ENCODE data around the gene RPL39L. TPM values are rescaled to one million over a fixed set of nuclear protein-coding genes. Genes with fewer than 3 reads are reported as not detected.
A peak's percentile ranks its signal among the peaks of the same experiment; 100 is the strongest.

Gene RPL39L
- total RNA-seq, 4 donors from 2014 or later: 5.4 to 8.9 (median 7.4) TPM

GRCh38 chr3:187107989-187108388 is 31.3 kb downstream of the RPL39L start:
- no peaks in the 10 kb centered on the region for H3K36me3 ChIP-seq
- no peak overlapping the region for H3K4me3 ChIP-seq
- WGBS, 2 donors (ENCODE audit: low coverage in 1 of 2): 78 to 100% methylated on average over 1 to 3 of the region's 3 CpGs
- TF ChIP-seq POLR2A (IDR thresholded peaks at IDR 0.05) (no peak), EP300 (IDR thresholded peaks at IDR 0.05) (no peak), POLR2AphosphoS5 (IDR thresholded peaks at IDR 0.05) (no peak)
- TF ChIP-seq, protein P1, sequence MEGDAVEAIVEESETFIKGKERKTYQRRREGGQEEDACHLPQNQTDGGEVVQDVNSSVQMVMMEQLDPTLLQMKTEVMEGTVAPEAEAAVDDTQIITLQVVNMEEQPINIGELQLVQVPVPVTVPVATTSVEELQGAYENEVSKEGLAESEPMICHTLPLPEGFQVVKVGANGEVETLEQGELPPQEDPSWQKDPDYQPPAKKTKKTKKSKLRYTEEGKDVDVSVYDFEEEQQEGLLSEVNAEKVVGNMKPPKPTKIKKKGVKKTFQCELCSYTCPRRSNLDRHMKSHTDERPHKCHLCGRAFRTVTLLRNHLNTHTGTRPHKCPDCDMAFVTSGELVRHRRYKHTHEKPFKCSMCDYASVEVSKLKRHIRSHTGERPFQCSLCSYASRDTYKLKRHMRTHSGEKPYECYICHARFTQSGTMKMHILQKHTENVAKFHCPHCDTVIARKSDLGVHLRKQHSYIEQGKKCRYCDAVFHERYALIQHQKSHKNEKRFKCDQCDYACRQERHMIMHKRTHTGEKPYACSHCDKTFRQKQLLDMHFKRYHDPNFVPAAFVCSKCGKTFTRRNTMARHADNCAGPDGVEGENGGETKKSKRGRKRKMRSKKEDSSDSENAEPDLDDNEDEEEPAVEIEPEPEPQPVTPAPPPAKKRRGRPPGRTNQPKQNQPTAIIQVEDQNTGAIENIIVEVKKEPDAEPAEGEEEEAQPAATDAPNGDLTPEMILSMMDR (IDR thresholded peaks at IDR 0.05): no peak
- peak; percentile 19 for ATAC-seq
- peaks cover 0 to 2% (median 0%) of the 10 kb centered on the region in 3 donors for H3K4me1 ChIP-seq
- H3K27ac ChIP-seq: no peak overlapping the region
- no peaks in the 10 kb centered on the region for H3K9me3 ChIP-seq
- no peaks in the 10 kb centered on the region for H3K27me3 ChIP-seq

DNA sequence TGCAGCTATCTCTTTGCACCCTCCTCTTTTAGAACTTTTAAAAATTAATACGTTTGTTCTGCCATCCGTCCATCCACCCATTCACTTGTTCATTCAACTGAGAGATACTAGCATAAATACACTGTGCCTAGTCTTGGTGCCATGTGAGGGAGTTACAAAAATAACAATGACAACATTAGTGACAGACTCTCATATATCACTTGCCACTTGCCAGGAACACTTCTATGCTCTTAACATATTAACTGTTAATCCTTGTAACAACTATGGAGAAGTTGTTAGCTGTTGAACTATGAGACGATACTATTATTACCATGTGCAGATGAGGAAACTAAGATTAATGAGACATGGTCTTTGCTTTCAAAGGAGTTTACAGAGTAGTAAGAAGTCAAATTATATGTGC is 33.6 kb downstream of the RPL39L start:
- no peak overlapping the region for H3K4me3 ChIP-seq
- ATAC-seq: no peak
- TF ChIP-seq EP300 (IDR thresholded peaks at IDR 0.05) (no peak), POLR2AphosphoS5 (IDR thresholded peaks at IDR 0.05) (no peak), POLR2A (IDR thresholded peaks at IDR 0.05) (no peak)
- TF ChIP-seq, protein P1 (IDR thresholded peaks at IDR 0.05): no peak
- peaks cover 0 to 24% (median 3%) of the 10 kb centered on the region in 3 donors for H3K4me1 ChIP-seq
- no peaks in the 10 kb centered on the region for H3K27me3 ChIP-seq
- no peak overlapping the region for H3K27ac ChIP-seq
- 76 to 92% methylated on average over 2 to 3 of the region's 3 CpGs for WGBS, 2 donors (ENCODE audit: low coverage in 1 of 2)
- H3K36me3 ChIP-seq: no peaks in the 10 kb centered on the region
- no peaks in the 10 kb centered on the region for H3K9me3 ChIP-seq

DNA sequence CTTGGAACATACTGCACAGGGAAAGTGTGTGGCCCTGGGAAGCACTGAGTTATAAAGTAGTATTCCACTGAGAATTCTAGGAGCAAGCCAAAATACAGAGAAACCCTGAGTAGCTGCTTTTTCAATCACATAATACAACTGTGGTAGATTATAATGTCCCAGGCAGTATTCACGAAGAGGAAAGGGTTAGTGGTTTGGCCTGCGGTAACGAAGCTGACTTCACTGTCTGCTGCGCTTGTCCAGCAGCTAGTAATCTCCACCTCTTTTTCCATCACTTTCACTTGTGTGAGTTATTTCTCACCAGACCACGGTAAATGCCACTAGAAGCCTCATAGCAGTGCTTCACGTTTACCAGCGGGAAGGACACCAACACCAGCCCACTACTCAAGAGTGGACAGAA is 34.4 kb downstream of the RPL39L start:
- Histone ChIP-seq H3K36me3 (no peaks in the 10 kb centered on the region), H3K4me3 (peak overlapping the region in 1 of 2 donors; percentile 14), H3K27me3 (no peaks in the 10 kb centered on the region), H3K27ac (peak overlapping the region in 2 of 4 donors; percentile 41 to 55), H3K9me3 (no peaks in the 10 kb centered on the region), H3K4me1 (peaks cover 0 to 24% (median 3%) of the 10 kb centered on the region in 3 donors)
- no peak for ATAC-seq
- TF ChIP-seq POLR2AphosphoS5 (IDR thresholded peaks at IDR 0.05) (no peak), POLR2A (IDR thresholded peaks at IDR 0.05) (no peak), EP300 (IDR thresholded peaks at IDR 0.05) (no peak)
- TF ChIP-seq, protein P1 (IDR thresholded peaks at IDR 0.05): no peak
- WGBS, 2 donors (ENCODE audit: low coverage in 1 of 2): 49 to 68% methylated on average over 4 to 6 of the region's 7 CpGs

- peaks cover 0 to 5% (median 0%) of the 10 kb centered on the region in 3 donors for H3K9me3 ChIP-seq
- ATAC-seq: no peak
- no peaks in the 10 kb centered on the region for H3K36me3 ChIP-seq
- H3K4me1 ChIP-seq: peaks cover 0 to 24% (median 3%) of the 10 kb centered on the region in 3 donors
- H3K4me3 ChIP-seq: no peak overlapping the region
- no peak overlapping the region for H3K27ac ChIP-seq
- H3K27me3 ChIP-seq: no peaks in the 10 kb centered on the region
- WGBS, 2 donors (ENCODE audit: low coverage in 1 of 2): 75 to 86% methylated on average over 2 to 4 of the region's 7 CpGs
- TF ChIP-seq POLR2AphosphoS5 (IDR thresholded peaks at IDR 0.05) (no peak), POLR2A (IDR thresholded peaks at IDR 0.05) (no peak), EP300 (IDR thresholded peaks at IDR 0.05) (no peak)
- TF ChIP-seq, protein P1 (IDR thresholded peaks at IDR 0.05): no peak
Observed at GRCh38 chr3:187104342-187104741, 35.0 kb downstream of the RPL39L start.

- 40 to 68% methylated on average over 1 to 4 of the region's 5 CpGs for WGBS, 2 donors (ENCODE audit: low coverage in 1 of 2)
- peaks cover 0 to 12% (median 0%) of the 10 kb centered on the region in 3 donors for H3K9me3 ChIP-seq
- TF ChIP-seq POLR2AphosphoS5 (IDR thresholded peaks at IDR 0.05) (no peak), EP300 (IDR thresholded peaks at IDR 0.05) (no peak), POLR2A (IDR thresholded peaks at IDR 0.05) (no peak)
- peaks cover 0 to 24% (median 3%) of the 10 kb centered on the region in 3 donors for H3K4me1 ChIP-seq
- no peak for ATAC-seq
- H3K27ac ChIP-seq: no peak overlapping the region
- no peaks in the 10 kb centered on the region for H3K27me3 ChIP-seq
- H3K36me3 ChIP-seq: no peaks in the 10 kb centered on the region
- no peak overlapping the region for H3K4me3 ChIP-seq
Observed at GRCh38 chr3:187103251-187103650, 36.0 kb downstream of the RPL39L start.
